ENCODE measurements around the gene LTBP1.

The LTBP1 gene

DNA sequence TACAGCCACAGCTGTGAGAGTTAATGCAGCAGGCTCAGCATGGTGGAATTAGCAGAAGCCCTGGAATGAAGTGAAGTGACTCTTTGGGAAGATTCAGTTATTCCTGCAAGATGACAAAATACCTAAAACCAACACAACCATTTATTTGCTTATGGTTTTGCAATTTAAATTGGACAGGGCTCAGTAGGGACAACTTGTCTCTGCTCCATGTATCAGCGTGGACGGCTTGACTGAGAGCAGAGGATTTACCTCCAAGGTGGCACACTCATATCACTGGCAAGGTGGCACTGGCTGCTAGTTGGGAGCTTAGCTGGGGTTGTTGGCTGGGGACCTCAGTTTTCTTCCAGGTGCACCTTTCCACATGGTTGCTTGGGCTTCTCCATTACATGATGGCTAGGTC is 58.3 kb downstream of the LTBP1 start:
- no peak overlapping the region for H3K4me3 ChIP-seq (ENCODE audit: low read depth, low read length)

GRCh38 chr2:33008716-33009115 is 62.0 kb downstream of the LTBP1 start:
- no peak overlapping the region for H3K4me3 ChIP-seq (ENCODE audit: low read depth, low read length)

DNA sequence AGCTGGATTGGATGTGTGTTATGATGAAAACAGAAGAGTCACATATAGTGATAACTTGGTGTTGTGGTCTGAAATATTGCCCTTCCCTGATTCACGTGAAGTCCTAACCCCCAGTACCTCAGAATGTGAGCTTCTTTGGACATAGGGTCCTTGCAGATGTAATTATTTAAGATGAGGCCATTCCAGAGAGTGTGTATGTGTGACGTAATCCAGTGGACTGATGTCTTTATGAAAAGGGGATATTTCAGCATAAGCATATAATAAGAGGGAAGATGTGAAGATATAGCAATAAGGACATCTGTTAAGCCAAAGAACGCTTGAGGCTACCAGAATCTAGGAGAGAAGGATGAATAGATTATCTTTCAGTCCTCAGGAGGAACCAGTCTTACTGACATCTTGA is 62.5 kb downstream of the LTBP1 start:
- H3K4me3 ChIP-seq (ENCODE audit: low read depth, low read length) = no peak overlapping the region

DNA sequence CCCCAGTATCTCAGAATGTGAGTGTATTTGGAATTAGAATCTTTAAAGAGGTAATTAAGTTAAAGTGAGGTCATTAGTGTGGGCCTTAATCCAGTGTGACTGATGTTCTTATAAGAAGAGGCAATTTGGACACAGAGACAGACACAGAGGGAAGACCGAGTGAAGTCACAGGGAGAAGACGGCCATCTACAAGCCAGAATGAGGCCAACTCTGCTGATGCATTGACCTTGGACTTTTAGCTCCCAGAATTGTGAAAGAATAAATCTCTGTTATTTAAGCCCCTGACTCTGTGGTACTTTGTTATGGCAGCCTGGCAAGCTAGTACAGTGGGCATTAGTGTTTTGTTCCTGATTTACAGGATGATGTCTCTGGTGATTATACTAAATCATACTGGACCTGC is 64.6 kb downstream of the LTBP1 start:
- no peak overlapping the region for H3K4me3 ChIP-seq (ENCODE audit: low read depth, low read length)

DNA sequence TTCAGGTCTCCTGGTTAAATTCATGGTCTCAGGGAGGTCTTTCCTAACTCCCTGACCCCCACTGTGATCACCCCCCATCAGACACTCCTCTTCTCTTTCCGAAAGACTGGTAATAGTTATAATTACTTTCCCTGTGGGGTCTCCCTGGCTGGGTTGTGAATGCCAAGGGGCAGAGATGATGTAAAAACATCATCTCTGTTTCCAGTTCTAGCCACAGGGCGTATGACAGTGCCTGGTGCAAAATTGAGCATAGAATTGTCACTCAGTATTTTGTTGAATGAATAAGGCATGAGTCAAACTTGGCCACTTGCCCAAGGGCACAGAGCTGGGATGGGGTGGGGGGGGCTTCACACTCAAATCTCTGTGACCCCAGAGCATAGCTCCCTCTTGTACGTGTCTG is 65.2 kb downstream of the LTBP1 start:
- H3K4me3 ChIP-seq (ENCODE audit: low read depth, low read length) = no peak overlapping the region

DNA sequence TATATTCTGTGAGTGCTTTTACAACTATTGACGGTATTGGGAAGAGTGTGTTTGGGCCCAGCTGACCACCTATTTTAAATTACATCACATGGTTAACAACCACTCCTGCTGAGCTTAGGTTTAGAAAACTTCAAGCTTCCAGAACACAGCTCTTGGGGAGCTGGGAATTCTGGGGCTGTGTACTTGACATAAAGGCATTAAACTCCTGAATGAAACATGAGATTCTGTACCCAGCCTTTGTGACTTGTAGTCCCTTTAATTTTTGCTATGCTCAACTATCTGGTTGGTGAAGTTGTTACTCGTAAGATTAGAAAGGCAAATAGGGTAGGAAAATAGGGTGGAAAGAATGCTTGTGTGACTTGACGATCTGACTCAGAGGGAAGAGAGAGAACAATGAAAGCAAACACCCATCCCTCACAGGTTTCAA is 66.9 kb downstream of the LTBP1 start:
- no peak overlapping the region for H3K4me3 ChIP-seq (ENCODE audit: low read depth, low read length)

GRCh38 chr2:33014268-33014667 is 67.5 kb downstream of the LTBP1 start:
- H3K4me3 ChIP-seq (ENCODE audit: low read depth, low read length) = no peak overlapping the region

DNA sequence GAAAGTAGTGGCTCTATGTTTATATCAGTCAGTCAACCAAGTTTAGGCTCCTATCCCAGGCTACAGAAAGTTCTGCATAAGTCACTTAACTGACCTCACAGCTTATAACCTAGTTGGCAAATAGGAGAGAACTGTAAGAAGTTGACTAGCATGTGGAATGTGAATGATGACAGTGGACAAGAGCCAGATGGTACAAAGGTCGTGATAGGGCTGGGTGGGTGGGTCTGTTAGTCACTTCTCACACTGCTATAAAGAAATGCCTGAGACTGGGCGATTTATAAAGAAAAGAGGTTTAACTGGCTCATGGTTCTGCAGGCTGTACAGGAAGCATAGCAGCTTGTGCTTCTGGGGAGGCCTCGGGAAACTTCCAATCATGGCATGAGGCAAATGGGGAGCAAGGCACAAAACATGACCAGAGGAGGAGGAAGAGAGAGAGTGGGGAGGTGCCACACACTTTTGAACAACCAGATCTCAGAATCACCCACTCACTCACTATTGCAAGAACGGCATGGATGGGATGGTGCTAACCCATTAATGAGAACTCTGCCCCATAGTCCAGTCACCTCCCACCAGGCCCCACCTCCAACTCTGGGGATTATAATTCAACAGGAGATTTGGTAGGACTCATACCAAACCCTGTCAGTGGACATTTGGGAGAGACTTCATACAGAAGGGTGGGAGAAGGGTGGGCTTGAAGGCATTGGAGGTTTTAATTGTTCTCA is 68.8 kb downstream of the LTBP1 start:
- no peak overlapping the region for H3K4me3 ChIP-seq (ENCODE audit: low read depth, low read length)

- H3K4me3 ChIP-seq (ENCODE audit: low read depth, low read length) = no peak overlapping the region
Observed at GRCh38 chr2:33018271-33018670, 71.5 kb downstream of the LTBP1 start.

DNA sequence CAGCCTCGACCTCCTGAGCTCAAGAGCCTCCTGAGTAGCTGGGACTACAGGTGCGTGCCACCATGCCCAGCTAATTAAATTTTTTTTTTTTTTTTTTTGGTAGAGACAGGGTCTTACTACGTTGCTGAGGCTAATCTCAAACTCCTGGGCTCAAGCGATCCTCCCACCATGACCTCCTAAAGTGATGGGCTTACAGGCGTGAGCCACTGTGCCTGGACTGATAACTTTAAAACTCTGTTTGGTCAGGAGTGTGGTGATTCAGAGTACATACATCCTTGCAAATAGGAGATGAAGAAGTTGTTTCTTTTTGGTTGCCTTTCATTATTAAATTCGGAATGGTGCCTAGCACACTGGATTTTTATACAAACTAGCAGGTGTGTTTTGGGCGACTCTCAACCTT is 73.0 kb downstream of the LTBP1 start:
- H3K4me3 ChIP-seq (ENCODE audit: low read depth, low read length) = no peak overlapping the region

GRCh38 chr2:33020883-33021282 is 74.1 kb downstream of the LTBP1 start:
- H3K4me3 ChIP-seq (ENCODE audit: low read depth, low read length) = no peak overlapping the region

- H3K4me3 ChIP-seq (ENCODE audit: low read depth, low read length) = no peak overlapping the region
Observed at GRCh38 chr2:33021542-33022227, 74.9 kb downstream of the LTBP1 start.

- H3K4me3 ChIP-seq (ENCODE audit: low read depth, low read length) = no peak overlapping the region
Observed at GRCh38 chr2:33022395-33022985, 75.7 kb downstream of the LTBP1 start.

- no peak overlapping the region for H3K4me3 ChIP-seq (ENCODE audit: low read depth, low read length)
Observed at GRCh38 chr2:33022989-33023727, 76.4 kb downstream of the LTBP1 start.

GRCh38 chr2:33023728-33024500 is 77.2 kb downstream of the LTBP1 start:
- no peak overlapping the region for H3K4me3 ChIP-seq (ENCODE audit: low read depth, low read length)

DNA sequence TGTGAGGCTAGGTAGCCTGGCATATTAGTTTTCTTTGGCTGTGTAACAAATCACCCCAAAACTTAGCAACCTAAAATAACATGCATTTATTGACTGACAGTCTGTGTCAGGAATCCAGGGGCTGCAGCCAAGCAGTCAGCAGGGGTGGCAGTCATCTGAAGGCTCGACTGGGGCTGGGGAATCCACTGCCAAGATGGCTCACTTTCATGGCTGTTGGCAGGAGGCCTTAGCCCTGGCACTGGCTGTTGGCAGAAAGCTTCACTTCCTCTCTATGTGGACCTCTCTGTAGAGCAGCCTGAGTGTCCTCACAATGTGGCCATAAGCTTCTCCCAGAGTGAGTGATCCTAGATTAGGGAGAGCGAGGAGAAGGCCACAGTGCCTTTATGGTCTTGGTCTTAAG is 78.0 kb downstream of the LTBP1 start:
- no peak overlapping the region for H3K4me3 ChIP-seq (ENCODE audit: low read depth, low read length)

DNA sequence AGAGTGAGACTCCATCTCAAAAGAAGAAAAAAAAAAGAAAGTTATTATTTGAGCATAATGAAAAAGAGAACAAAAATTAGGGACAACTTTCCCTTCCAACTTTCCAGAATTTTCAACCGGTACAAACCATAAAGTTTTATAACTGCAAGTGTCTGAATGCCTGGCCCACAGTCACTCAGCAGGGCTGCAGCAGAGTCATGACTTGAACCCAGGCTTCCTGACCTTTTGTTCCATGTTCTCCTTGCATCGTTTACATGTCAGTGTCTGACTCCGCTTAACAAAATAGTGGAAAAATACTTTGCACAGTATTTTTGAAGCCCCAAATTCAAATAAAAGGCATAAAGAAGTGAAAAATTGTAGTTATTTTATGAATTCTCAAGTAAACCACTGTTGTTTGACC is 82.7 kb downstream of the LTBP1 start:
- no peak overlapping the region for H3K4me3 ChIP-seq (ENCODE audit: low read depth, low read length)

DNA sequence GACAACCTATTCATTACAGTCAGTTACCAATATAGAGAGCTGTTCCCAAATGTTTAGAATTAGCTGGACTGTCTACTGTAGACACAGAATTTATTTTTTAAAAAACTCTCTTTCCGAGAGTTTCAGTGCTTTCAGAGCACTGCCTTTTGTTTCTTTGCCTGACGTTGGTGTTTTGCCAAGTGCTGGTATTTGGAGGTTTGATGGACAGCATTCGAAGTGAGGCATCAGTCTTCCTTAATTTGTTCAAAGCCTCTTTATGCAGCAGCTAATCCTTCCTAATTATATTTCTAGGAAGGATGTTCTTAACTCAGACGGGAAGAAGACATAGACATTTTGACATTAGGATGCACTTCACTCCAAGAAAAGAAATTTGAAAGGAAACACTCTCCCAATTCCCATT is 83.2 kb downstream of the LTBP1 start:
- no peak overlapping the region for H3K4me3 ChIP-seq (ENCODE audit: low read depth, low read length)

GRCh38 chr2:33030326-33030725 is 83.6 kb downstream of the LTBP1 start:
- H3K4me3 ChIP-seq (ENCODE audit: low read depth, low read length) = no peak overlapping the region

- no peak overlapping the region for H3K4me3 ChIP-seq (ENCODE audit: low read depth, low read length)
Observed at GRCh38 chr2:33032245-33032644, 85.5 kb downstream of the LTBP1 start.

GRCh38 chr2:33033606-33034081 is 86.9 kb downstream of the LTBP1 start:
- no peak overlapping the region for H3K4me3 ChIP-seq (ENCODE audit: low read depth, low read length)
